Measurements from ENCODE around the gene TRIM28. TPM values are rescaled to one million over a fixed set of nuclear protein-coding genes. Genes with fewer than 3 reads are reported as not detected.

The TRIM28 gene
- total and polyA plus RNA-seq, 9 of the 15 experiments (the other 6 are each of a cell fraction or from before 2014, with no cell fraction given) = 12.1 to 797 (median 490) TPM

DNA sequence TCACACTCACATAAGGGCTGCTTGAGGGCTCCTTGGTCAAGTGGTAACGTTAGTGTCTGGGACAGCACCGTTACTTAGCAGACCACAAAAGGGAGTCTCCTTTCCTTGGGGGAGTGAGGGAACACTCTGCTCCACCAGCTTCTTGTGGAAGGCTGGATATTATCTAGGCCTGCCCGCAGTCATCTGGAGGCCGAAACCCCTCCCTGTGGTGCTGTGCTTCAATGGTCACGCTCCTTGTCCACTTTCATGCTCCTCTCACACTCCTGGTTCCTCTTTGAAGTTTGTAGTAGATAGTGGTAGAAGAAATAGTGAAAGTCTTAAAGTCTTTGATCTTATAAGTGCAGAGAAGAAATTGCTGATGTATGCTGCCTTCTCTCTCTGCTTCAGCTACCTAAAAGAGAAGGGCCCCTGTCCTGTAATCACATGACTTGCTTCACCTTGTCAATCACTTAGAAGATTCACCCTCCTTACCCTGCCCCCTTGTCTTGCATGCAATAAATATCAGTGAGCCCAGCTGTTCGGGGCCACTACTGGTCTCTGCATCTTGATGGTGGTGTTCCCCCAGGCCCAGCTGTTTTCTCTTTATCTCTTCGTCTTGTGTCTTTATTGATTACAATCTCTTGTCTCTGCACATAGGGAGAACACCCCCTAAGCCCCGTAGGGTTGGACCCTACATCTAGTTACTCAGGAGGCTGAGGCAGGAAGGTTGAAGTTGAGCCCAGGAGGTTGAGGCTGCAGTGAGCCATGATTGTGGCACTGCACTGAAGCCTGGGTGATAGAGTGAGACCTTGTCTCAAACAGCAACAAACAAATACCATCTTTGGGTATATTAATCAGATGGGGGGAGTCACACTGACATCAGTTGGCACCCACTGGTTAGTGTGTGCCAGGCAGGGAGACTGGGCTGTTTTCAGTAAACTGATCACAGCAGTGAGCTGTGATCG lies 40.9 kb downstream of the TRIM28 start (continued):
- TF ChIP-seq, protein P1, sequence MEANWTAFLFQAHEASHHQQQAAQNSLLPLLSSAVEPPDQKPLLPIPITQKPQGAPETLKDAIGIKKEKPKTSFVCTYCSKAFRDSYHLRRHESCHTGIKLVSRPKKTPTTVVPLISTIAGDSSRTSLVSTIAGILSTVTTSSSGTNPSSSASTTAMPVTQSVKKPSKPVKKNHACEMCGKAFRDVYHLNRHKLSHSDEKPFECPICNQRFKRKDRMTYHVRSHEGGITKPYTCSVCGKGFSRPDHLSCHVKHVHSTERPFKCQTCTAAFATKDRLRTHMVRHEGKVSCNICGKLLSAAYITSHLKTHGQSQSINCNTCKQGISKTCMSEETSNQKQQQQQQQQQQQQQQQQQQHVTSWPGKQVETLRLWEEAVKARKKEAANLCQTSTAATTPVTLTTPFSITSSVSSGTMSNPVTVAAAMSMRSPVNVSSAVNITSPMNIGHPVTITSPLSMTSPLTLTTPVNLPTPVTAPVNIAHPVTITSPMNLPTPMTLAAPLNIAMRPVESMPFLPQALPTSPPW (CRISPR knock-in tag; IDR thresholded peaks at IDR 0.05) = peak; percentile 81
- TF ChIP-seq MTA2 (IDR thresholded peaks at IDR 0.05; ENCODE audit: low read depth) = peak; percentile 38
- TF ChIP-seq, protein P2, sequence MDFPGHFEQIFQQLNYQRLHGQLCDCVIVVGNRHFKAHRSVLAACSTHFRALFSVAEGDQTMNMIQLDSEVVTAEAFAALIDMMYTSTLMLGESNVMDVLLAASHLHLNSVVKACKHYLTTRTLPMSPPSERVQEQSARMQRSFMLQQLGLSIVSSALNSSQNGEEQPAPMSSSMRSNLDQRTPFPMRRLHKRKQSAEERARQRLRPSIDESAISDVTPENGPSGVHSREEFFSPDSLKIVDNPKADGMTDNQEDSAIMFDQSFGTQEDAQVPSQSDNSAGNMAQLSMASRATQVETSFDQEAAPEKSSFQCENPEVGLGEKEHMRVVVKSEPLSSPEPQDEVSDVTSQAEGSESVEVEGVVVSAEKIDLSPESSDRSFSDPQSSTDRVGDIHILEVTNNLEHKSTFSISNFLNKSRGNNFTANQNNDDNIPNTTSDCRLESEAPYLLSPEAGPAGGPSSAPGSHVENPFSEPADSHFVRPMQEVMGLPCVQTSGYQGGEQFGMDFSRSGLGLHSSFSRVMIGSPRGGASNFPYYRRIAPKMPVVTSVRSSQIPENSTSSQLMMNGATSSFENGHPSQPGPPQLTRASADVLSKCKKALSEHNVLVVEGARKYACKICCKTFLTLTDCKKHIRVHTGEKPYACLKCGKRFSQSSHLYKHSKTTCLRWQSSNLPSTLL (IDR thresholded peaks at IDR 0.05) = no peak
- TF ChIP-seq GATAD2B (IDR thresholded peaks at IDR 0.05; ENCODE audit: borderline replicate concordance) = no peak
- TF ChIP-seq ZNF124 (CRISPR knock-in tag; IDR thresholded peaks at IDR 0.05) = no peak
- no peak for TF ChIP-seq SRSF1 (IDR thresholded peaks at IDR 0.05; ENCODE audit: low read depth, low read length)
- peak; percentile 60 for TF ChIP-seq SP1 (CRISPR knock-in tag; IDR thresholded peaks at IDR 0.05)
- peak; percentile 80 for TF ChIP-seq CBFA2T2 (conservative IDR thresholded peaks at IDR 0.05)
- peak; percentile 73 for TF ChIP-seq FOSL1 (tag; conservative IDR thresholded peaks at IDR 0.05)
- TF ChIP-seq CTBP1 (IDR thresholded peaks at IDR 0.05; ENCODE audit: borderline replicate concordance) = peak; percentile 61; the same call in 1 of the 2 replicates
- TF ChIP-seq, protein P3, sequence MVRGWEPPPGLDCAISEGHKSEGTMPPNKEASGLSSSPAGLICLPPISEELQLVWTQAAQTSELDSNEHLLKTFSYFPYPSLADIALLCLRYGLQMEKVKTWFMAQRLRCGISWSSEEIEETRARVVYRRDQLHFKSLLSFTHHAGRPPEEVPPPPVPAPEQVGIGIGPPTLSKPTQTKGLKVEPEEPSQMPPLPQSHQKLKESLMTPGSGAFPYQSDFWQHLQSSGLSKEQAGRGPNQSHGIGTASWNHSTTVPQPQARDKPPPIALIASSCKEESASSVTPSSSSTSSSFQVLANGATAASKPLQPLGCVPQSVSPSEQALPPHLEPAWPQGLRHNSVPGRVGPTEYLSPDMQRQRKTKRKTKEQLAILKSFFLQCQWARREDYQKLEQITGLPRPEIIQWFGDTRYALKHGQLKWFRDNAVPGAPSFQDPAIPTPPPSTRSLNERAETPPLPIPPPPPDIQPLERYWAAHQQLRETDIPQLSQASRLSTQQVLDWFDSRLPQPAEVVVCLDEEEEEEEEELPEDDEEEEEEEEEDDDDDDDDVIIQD (CRISPR knock-in tag; IDR thresholded peaks at IDR 0.05) = 0 out of 2 replicates have a peak, but pooled peaks have one; percentile 16
- TF ChIP-seq TRIM24 (IDR thresholded peaks at IDR 0.05) = peak in 1 of 2 experiments; percentile 54; a peak in 2 of 4 replicates
- TF ChIP-seq SIRT6 (IDR thresholded peaks at IDR 0.05; ENCODE audit: low read depth, low read length) = no peak
- no peak for TF ChIP-seq SMARCA5 (IDR thresholded peaks at IDR 0.05)
- TF ChIP-seq MECOM (CRISPR knock-in tag; IDR thresholded peaks at IDR 0.05) = peak; percentile 32; the same call in 1 of the 2 replicates
- peak; percentile 62; the same call in 1 of the 2 replicates for TF ChIP-seq CBFB (CRISPR knock-in tag; IDR thresholded peaks at IDR 0.05)
- no peak for TF ChIP-seq ZNF586 (CRISPR knock-in tag; conservative IDR thresholded peaks at IDR 0.05)
- peak; percentile 71; the same call in 1 of the 2 replicates for TF ChIP-seq SMAD3 (CRISPR knock-in tag; conservative IDR thresholded peaks at IDR 0.05)
- no peak for TF ChIP-seq MXI1 (IDR thresholded peaks at IDR 0.05; ENCODE audit: low read depth, low read length)
- TF ChIP-seq JUN (IDR thresholded peaks at IDR 0.05; ENCODE audit: borderline replicate concordance, low read depth, low read length) = no peak
- TF ChIP-seq JUN (CRISPR knock-in tag; IDR thresholded peaks at IDR 0.05; ENCODE audit: borderline replicate concordance) = no peak
- TF ChIP-seq ZNF766 (CRISPR knock-in tag; conservative IDR thresholded peaks at IDR 0.05) = peak; percentile 78; the same call in 1 of the 2 replicates
- TF ChIP-seq MTA3 (IDR thresholded peaks at IDR 0.05; ENCODE audit: borderline replicate concordance) = peak; percentile 46; the same call in 1 of the 2 replicates

Measured in K562 (cell line).